ENCODE measurements around the gene SND1.

DNA sequence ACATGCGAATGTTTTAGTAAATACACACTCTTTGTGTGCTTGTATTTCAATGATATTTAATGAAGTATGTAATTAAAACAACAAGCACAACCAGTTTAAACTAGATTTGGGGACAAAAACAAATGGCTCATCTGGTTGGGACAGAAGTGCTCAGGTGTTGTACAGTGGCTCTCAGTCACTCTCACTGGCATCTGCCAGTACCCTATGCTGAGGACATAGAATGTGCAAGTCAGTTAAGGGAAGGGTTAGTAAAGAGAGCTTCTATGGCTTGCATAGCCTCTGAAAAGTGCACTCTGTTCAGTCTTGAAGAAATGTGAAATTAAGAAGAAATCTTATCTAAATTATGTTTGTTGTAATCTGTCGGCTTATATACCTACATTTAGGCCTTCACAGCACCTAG lies 196.2 kb downstream of the SND1 start:
- TF ChIP-seq, protein P1, sequence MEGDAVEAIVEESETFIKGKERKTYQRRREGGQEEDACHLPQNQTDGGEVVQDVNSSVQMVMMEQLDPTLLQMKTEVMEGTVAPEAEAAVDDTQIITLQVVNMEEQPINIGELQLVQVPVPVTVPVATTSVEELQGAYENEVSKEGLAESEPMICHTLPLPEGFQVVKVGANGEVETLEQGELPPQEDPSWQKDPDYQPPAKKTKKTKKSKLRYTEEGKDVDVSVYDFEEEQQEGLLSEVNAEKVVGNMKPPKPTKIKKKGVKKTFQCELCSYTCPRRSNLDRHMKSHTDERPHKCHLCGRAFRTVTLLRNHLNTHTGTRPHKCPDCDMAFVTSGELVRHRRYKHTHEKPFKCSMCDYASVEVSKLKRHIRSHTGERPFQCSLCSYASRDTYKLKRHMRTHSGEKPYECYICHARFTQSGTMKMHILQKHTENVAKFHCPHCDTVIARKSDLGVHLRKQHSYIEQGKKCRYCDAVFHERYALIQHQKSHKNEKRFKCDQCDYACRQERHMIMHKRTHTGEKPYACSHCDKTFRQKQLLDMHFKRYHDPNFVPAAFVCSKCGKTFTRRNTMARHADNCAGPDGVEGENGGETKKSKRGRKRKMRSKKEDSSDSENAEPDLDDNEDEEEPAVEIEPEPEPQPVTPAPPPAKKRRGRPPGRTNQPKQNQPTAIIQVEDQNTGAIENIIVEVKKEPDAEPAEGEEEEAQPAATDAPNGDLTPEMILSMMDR (IDR thresholded peaks at IDR 0.05; ENCODE audit: insufficient read depth, low read length, poor library complexity, severe bottlenecking) = no peak
- no peak for TF ChIP-seq EZH2phosphoT487 (conservative IDR thresholded peaks at IDR 0.05; ENCODE audit: low read length)

All from SU-DHL-6 (cell line).